Mucosa of descending colon (tissue), 3 donors: ENCODE results near the gene CD81. TPM values are rescaled to one million over a fixed set of nuclear protein-coding genes. Genes with fewer than 3 reads are reported as not detected.

Source experiments
- ATAC-seq: fragments of 200-7000 bp; cut with Tn5 transposase; one replicate; pipeline ENCODE4 v1.9.1; 2020; ENCODE audit warnings: mild to moderate bottlenecking, moderate library complexity
- DNase-seq, 3 donors: peaks; one replicate each; pipeline ENCODE4 v3.0.0-alpha.2; 2020
- H3K36me3 ChIP-seq: fragments of 200-600 bp; one replicate; pipeline ENCODE4 v1.8.0; 2021; ENCODE audit warnings: low read depth, mild to moderate bottlenecking
- H3K4me1 ChIP-seq: fragments of 200-600 bp; one replicate; pipeline ENCODE4 v1.8.0; 2021; ENCODE audit warnings: low read depth, mild to moderate bottlenecking
- H3K4me3 ChIP-seq: fragments of 200-600 bp; one replicate; pipeline ENCODE4 v1.8.0; 2021; ENCODE audit warnings: mild to moderate bottlenecking
- H3K9me3 ChIP-seq: fragments of 200-600 bp; one replicate; pipeline ENCODE4 v1.8.0; 2021; ENCODE audit warnings: mild to moderate bottlenecking
- CTCF ChIP-seq: fragments of 200-600 bp; IDR thresholded peaks from one replicate; pipeline ENCODE4 v1.8.0; 2022; ENCODE audit warnings: antibody characterized with exemption, mild to moderate bottlenecking
- intact Hi-C, 2 donors: fragments of 100-400 bp; cut with DNase I in 1 of 2; cut with micrococcal nuclease in 1 of 2; formaldehyde crosslinking; loops; one replicate each; pipeline versions ENCODE4 v1.11.0 to v1.11.1; 2022; cut with DNase I, micrococcal nuclease
- total RNA-seq, 3 donors: library from RNA; stranded (reverse); fragmentation: NEBNext Ultra II Directional in 2 of 3; extraction: Animal tissue kit (Norgen Biotek cat#: 25700) in 2 of 3; gene quantifications; one replicate each; pipeline versions ENCODE4 v1.2.1 to v1.2.4, GENCODE V29; 2021 to 2023
- donor health status: DM: no; HTN: no; CAD: no; lungs with moderate emphysema.
- donor health status: DM: no; HTN: no; CAD: no.
- donor health status: DM: no; HTN: yes; CAD: no.

The CD81 gene
- total RNA-seq, 3 donors from 2014 or later = 98.7 to 551 (median 186) TPM

GRCh38 chr11:2399488-2400068 lies 22.5 kb downstream of the CD81 start:
- peaks cover 6% of the 10 kb centered on the region for H3K36me3 ChIP-seq
- intact Hi-C loops = no loop called here
- ATAC-seq (peak; percentile 9), DNase-seq (peak in 1 of 3 donors; percentile 40)
- no peak for TF ChIP-seq CTCF
- peaks cover 23% of the 10 kb centered on the region for H3K4me1 ChIP-seq
- no peaks in the 10 kb centered on the region for H3K9me3 ChIP-seq
- peak overlapping the region; percentile 90 for H3K4me3 ChIP-seq

- Histone ChIP-seq H3K4me1 (peaks cover 23% of the 10 kb centered on the region), H3K9me3 (no peaks in the 10 kb centered on the region), H3K36me3 (peaks cover 6% of the 10 kb centered on the region), H3K4me3 (peak within 1 kb of the TSS; percentile 90)
- DNase-seq (peak; percentile 99 to 100 (median 100)), ATAC-seq (peak; percentile 92)
- intact Hi-C loops = no loop called here
- peak; percentile 100 for TF ChIP-seq CTCF
These were observed 23.1 kb downstream of the CD81 start, which contains the start of gene TSSC4 for GRCh38 chr11:2400069-2400761. Gene TSSC4, plus strand, starts transcription at chr11:2400750. Its CDS starts 1,884 bp downstream, at chr11:2402634.

GRCh38 chr11:2400762-2401435 lies 23.8 kb downstream of the CD81 start:
- no peaks in the 10 kb centered on the region for H3K9me3 ChIP-seq
- DNase-seq (peak in 1 of 3 donors; percentile 55), ATAC-seq (peak; percentile 0)
- peaks cover 23% of the 10 kb centered on the region for H3K4me1 ChIP-seq
- TF ChIP-seq CTCF = no peak
- intact Hi-C loops = no loop called here
- H3K36me3 ChIP-seq = peaks cover 6% of the 10 kb centered on the region
- H3K4me3 ChIP-seq = peak overlapping the region; percentile 90

- no peak for TF ChIP-seq CTCF
- Histone ChIP-seq H3K4me3 (peak overlapping the region; percentile 90), H3K4me1 (peaks cover 23% of the 10 kb centered on the region), H3K36me3 (peaks cover 6% of the 10 kb centered on the region), H3K9me3 (no peaks in the 10 kb centered on the region)
- ATAC-seq (no peak), DNase-seq (no peak)
- intact Hi-C loops = no loop called here
These were observed 24.4 kb downstream of the CD81 start for GRCh38 chr11:2401436-2401984.

- no peak for TF ChIP-seq CTCF
- H3K4me1 ChIP-seq = peaks cover 23% of the 10 kb centered on the region
- DNase-seq (no peak), ATAC-seq (no peak)
- intact Hi-C loops = no loop called here
- peaks cover 6% of the 10 kb centered on the region for H3K36me3 ChIP-seq
- no peak overlapping the region for H3K4me3 ChIP-seq
- no peaks in the 10 kb centered on the region for H3K9me3 ChIP-seq
These were observed 25.0 kb downstream of the CD81 start for GRCh38 chr11:2402106-2402505.
